ENCODE measurements around the gene SETD2.

Gene SETD2

GRCh38 chr3:46999516-47000197 is 164.3 kb downstream of the SETD2 start:
- no peak overlapping the region for H3K4me3 ChIP-seq (ENCODE audit: control insufficient read depth, low read depth, low read length)
- no peak for DNase-seq (ENCODE audit: low read depth)
- TF ChIP-seq CTCF (conservative IDR thresholded peaks at IDR 0.05; ENCODE audit: control insufficient read depth, insufficient read depth, low read depth, low read length): no peak

GRCh38 chr3:46998852-46999515 is 164.9 kb downstream of the SETD2 start:
- no peak for DNase-seq (ENCODE audit: low read depth)
- no peak for TF ChIP-seq CTCF (conservative IDR thresholded peaks at IDR 0.05; ENCODE audit: control insufficient read depth, insufficient read depth, low read depth, low read length)
- H3K4me3 ChIP-seq (ENCODE audit: control insufficient read depth, low read depth, low read length): no peak overlapping the region

GRCh38 chr3:46998121-46998851 is 165.6 kb downstream of the SETD2 start:
- DNase-seq (ENCODE audit: low read depth): peak; percentile 34

GRCh38 chr3:46997453-46998091 is 166.3 kb downstream of the SETD2 start:
- no peak for DNase-seq (ENCODE audit: low read depth)
- TF ChIP-seq CTCF (conservative IDR thresholded peaks at IDR 0.05; ENCODE audit: control insufficient read depth, insufficient read depth, low read depth, low read length): no peak
- H3K4me3 ChIP-seq (ENCODE audit: control insufficient read depth, low read depth, low read length): no peak overlapping the region

More at GRCh38 chr3:46998121-46998851, 165.6 kb downstream of the SETD2 start:
- peak; percentile 64 for TF ChIP-seq CTCF (conservative IDR thresholded peaks at IDR 0.05; ENCODE audit: control insufficient read depth, insufficient read depth, low read depth, low read length)
- H3K4me3 ChIP-seq (ENCODE audit: control insufficient read depth, low read depth, low read length): no peak overlapping the region

GRCh38 chr3:46996689-46997452 is 167.0 kb downstream of the SETD2 start:
- H3K4me3 ChIP-seq (ENCODE audit: control insufficient read depth, low read depth, low read length): no peak overlapping the region
- DNase-seq (ENCODE audit: low read depth): no peak
- no peak for TF ChIP-seq CTCF (conservative IDR thresholded peaks at IDR 0.05; ENCODE audit: control insufficient read depth, insufficient read depth, low read depth, low read length)

Data from fibroblast of mammary gland (primary cell).